ENCODE results near the gene AGO4.
"Not testable (repeated sequence)": the region's sequence is repeated elsewhere in the genome, so short reads cannot be mapped to it uniquely, and the experiment has no call there.

Gene AGO4

DNA sequence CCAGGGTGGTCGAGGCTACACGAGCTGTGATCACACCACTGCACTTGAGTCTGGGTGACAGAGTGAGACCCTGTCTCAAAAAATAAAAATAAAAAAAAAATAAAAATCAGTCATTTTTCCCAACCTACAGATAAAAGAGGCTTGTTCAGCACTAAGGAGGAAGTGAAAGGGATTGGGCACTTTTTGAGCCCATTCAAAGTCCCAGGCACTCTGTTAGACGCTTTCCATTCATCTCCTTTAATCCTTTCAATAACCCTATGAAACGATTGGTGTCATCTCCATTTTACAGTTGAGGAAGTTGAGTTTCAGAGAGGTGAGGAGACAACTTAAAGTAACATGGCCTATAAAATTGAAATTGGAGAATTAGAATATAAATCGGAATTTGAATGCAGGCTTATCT is 10.4 kb upstream of the AGO4 start:
- DNase-seq (ENCODE audit: low read depth), result no peak
- TF ChIP-seq, protein P1, sequence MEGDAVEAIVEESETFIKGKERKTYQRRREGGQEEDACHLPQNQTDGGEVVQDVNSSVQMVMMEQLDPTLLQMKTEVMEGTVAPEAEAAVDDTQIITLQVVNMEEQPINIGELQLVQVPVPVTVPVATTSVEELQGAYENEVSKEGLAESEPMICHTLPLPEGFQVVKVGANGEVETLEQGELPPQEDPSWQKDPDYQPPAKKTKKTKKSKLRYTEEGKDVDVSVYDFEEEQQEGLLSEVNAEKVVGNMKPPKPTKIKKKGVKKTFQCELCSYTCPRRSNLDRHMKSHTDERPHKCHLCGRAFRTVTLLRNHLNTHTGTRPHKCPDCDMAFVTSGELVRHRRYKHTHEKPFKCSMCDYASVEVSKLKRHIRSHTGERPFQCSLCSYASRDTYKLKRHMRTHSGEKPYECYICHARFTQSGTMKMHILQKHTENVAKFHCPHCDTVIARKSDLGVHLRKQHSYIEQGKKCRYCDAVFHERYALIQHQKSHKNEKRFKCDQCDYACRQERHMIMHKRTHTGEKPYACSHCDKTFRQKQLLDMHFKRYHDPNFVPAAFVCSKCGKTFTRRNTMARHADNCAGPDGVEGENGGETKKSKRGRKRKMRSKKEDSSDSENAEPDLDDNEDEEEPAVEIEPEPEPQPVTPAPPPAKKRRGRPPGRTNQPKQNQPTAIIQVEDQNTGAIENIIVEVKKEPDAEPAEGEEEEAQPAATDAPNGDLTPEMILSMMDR (IDR thresholded peaks at IDR 0.05; ENCODE audit: control insufficient read depth, extremely low read depth, insufficient read depth), result no peak
- H3K4me3 ChIP-seq (ENCODE audit: low read depth, low read length), result no peak overlapping the region

DNA sequence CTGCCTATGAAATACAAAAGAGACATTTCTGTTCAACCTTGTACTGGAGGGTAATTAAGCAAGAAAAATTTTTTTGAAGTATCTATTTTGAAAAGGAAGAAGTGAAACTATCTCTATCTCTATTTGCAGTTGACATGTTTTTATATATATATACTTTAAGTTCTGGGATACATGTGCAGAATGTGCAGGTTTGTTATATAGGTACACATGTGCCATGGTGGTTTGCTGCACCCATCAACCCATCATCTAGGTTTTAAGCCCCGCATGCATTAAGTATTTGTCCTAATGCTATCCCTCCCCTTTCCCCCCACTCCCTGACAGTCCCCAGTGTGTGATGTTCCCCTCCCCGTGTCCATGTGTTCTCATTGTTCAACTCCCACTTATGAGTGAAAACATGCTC is 9.8 kb upstream of the AGO4 start:
- DNase-seq (ENCODE audit: low read depth); H3K4me3 ChIP-seq (ENCODE audit: low read depth, low read length): not testable (repeated sequence)

DNA sequence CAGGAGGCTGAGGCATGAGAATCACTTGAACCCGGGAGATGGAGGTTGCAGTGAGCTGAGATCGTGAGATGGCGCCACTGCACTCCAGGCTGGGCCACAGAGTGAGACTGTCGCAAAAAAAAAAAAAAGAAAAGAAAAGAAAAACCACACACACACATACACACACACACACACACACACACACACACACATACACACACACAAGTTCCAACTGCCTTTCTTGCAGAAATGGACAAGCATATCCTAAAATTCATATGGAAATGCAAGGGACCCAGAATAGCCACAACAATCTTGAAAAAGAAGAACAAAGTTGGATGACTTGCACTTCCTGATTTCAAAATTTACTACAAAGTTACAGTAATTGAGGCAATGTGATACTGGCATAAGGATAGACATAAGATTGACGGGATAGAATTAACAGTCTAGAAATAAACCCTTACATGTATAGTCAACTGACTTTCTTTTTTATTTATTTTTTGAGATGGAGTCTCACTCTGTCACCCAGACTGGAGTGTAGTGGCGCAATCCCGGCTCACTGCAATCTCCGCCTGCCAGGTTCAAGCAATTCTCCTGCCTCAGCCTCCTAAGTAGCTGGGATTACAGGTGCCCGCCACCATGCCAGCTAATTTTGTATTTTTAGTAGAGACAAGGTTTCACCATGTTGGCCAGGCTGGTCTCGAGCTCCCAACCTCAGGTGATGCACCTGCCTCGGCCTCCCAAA is 7.5 kb upstream of the AGO4 start:
- H3K4me3 ChIP-seq (ENCODE audit: low read depth, low read length); DNase-seq (ENCODE audit: low read depth): not testable (repeated sequence)

DNA sequence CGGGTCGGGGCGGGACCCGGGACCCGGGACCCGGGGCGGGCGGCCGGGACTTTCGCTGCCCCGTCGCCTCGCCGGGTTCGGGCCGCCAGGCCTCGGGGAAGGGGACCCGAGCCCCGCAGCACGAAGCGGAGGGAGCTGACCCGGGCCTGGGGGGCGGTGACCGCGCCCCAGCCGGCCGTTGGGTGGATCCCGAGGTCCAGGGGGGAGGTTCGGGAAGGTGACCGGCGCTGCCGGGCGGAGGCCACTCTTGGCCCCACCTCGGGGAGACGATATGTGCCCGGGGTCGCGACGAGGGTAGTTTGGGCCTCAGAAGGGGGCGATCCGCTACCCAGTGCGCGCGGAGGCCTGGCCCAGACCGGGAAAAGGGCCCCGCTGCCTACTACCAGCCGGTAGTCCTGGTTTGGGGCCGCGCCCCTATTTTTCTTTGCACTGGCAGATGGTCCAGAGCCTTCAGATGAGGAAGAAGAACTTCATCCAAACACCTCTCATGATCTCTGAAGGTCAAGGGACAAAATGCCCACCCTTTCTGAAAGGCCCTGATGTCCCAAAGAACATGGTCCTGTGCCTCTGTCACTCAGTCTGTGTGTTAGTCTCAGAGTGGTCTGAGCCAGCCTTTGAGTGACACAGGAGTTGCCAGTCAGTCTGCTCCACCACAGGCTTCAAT is 766 bp downstream of the AGO4 start:
- TF ChIP-seq, protein P1 (IDR thresholded peaks at IDR 0.05; ENCODE audit: control insufficient read depth, extremely low read depth, insufficient read depth), result no peak
- peak overlapping the region; percentile 70 for H3K4me3 ChIP-seq (ENCODE audit: low read depth, low read length)
- no peak for DNase-seq (ENCODE audit: low read depth)

DNA sequence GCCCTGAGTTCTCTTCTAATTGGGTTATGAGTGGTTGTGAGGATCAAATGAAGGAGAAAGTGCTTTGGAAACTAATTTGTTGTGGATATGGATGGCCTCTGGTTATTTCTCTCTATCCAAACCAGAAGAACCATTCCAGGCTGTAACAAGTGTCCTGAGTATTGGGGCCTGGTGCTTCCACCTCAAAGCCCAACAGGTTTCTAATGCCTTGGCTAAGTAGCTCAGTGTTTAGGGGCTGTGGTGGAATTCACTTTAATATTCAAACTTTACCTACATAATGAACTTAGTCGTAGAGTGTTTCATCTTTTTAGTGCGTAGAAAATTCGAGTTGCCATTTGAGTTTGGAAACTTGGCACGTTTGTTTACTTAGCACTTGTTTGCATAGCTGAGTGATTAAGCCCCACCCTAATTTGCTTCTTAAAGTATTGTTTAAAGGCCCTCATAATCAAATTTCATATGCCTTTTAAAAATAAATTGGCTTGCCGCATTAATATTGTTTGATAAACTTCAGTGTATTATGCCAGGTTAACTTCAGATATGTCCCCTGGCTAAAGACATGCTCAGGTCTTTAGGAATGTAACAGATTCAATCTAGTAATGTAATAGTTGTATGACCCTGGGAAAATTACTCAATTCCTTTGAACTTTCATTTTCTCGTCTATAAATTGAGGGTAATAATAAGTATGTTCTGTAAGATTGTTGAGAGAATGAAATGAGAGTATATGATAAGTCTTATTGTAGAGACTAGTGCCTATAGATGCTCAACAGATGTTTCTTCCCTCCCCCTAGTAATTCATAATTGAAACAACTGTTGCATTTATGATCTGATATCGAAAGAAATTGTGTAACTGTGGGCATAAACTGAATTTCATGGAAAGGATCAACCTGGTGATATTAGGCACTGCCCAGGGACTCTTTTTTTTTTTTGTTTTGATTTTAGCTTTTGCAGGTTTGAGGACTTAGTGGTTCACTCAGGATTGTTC is 1.6 kb downstream of the AGO4 start:
- TF ChIP-seq, protein P1 (IDR thresholded peaks at IDR 0.05; ENCODE audit: control insufficient read depth, extremely low read depth, insufficient read depth), result no peak
- DNase-seq (ENCODE audit: low read depth), result peak; percentile 54
- peak overlapping the region; percentile 70 for H3K4me3 ChIP-seq (ENCODE audit: low read depth, low read length)

DNA sequence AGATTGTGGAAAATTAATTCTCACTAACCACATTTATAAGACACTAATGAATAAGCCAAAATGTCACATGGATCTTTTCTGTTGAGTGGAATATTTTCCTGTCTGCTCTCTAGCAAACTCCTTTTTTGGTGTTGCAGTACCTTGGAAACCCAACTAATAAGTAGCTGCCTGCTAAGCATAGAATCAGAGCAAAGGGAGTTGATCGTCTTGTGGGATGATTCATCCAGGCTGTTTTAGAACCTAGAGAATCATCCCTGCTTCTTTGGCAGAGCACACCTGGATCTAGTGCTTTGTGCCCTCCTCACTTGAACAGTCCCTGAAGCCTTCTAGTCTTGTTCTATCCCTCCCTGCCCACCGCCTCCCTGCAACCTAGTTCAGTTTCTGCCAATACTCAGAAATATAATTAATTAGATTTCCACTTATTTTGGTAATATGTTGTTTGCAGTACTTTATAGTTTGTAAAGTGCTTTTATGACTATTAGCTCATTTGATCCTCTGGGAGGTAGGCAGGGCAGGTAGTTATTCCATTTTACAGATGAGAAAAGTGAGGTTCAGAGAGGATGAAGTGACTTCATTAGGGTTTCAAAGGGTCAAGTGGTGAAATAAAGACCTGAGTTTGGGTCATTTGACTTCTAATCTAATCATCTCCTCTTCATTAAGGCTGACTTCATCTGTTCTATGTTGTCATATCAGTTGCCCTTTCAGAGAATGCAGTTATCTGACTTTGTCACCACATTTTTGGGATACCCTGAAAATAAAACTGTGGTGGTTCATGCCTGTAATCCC is 2.5 kb downstream of the AGO4 start:
- no peak for DNase-seq (ENCODE audit: low read depth)
- TF ChIP-seq, protein P1 (IDR thresholded peaks at IDR 0.05; ENCODE audit: control insufficient read depth, extremely low read depth, insufficient read depth), result no peak
- H3K4me3 ChIP-seq (ENCODE audit: low read depth, low read length), result peak overlapping the region; percentile 70

DNA sequence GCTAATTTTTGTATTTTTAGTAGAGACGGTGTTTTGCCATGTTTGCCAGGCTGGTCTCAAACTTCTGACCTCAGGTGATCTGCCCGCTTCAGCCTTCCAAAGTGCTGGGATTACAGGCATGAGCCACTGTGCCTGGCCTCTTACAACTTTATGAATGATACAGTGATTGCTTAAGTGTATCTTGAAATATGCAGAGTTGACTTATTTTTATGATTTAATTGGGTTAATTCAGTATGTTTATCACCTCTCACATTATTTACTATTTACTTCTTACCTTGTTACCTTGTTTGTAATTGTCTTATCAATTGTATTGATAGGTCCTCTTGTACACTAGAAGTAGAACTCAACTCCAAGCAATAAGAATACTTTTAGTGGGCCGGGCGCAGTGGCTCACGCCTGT is 4.9 kb downstream of the AGO4 start:
- H3K4me3 ChIP-seq (ENCODE audit: low read depth, low read length); DNase-seq (ENCODE audit: low read depth): not testable (repeated sequence)

DNA sequence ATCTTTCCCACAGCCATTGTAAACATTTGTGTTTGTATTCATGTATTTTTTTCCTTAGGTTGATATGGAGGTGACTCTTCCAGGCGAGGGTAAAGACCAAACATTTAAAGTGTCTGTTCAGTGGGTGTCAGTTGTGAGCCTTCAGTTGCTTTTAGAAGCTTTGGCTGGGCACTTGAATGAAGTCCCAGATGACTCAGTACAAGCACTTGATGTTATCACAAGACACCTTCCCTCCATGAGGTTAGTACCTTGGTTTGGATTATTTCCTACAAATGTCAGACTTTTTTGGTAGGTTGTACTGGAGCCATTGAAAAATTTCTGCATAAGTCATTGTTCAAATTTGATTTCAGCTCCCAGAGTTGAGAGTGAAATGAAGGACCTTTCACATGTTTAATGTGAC is 17.4 kb downstream of the AGO4 start:
- no peak overlapping the region for H3K4me3 ChIP-seq (ENCODE audit: low read depth, low read length)
- TF ChIP-seq, protein P1 (IDR thresholded peaks at IDR 0.05; ENCODE audit: control insufficient read depth, extremely low read depth, insufficient read depth), result no peak
- DNase-seq (ENCODE audit: low read depth), result no peak

Measured in LNCaP clone FGC (cell line).